ENCODE data around the gene OTOF. TPM values are rescaled to one million over a fixed set of nuclear protein-coding genes. Genes with fewer than 3 reads are reported as not detected.

Gene OTOF
- total and polyA plus RNA-seq, 2 experiments from 2014 or later: 0.10 to 0.33 TPM

- WGBS (ENCODE audit: low lambda C conversion rate, missing lambda C conversion rate): 93% methylated on average over 30 of the region's 30 CpGs
- Histone ChIP-seq H3K27me3 (no peaks in the 10 kb centered on the region), H2AFZ (no peak overlapping the region)
These were observed 4.5 kb upstream of the OTOF start for GRCh38 chr2:26482211-26483026.

DNA sequence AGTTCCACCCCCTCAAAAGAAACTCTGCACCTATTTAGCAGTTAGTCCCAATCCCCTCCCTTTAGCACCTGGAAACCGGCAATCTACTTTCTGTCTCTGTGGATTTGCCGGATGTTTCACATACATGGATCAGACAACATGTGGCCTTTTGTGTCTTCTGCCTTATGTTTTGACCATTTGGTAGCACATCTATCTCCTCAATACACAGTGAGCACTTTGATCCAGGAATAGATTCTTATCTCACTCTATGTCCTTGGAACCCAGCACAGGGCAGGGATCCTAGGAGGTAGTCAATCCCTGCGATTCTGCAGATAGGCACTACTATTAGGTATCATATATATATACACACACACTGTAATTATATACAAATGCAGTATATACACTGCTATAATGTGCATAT, 3.8 kb upstream of the OTOF start:
- no peak for DNase-seq (ENCODE audit: low spot score)
- Histone ChIP-seq H3K4me3 (no peak overlapping the region), H4K20me1 (ENCODE audit: insufficient read depth, poor library complexity, severe bottlenecking) (no peaks in the 10 kb centered on the region), H3K4me2 (no peak overlapping the region), H3K79me2 (no peaks in the 10 kb centered on the region), H3K9me2 (replicated peaks; ENCODE audit: insufficient read depth) (no peaks in the 10 kb centered on the region), H3K9me3 (ENCODE audit: low read depth) (no peaks in the 10 kb centered on the region), H3K27me3 (no peaks in the 10 kb centered on the region), H3K36me3 (replicated peaks; ENCODE audit: insufficient read depth, low read depth) (no peaks in the 10 kb centered on the region), H3K4me1 (ENCODE audit: insufficient read depth) (peaks cover 9% of the 10 kb centered on the region), H2AFZ (no peak overlapping the region), H3K27ac (no peak overlapping the region)
- no peak for TF ChIP-seq CTCF (IDR thresholded peaks at IDR 0.05; ENCODE audit: poor library complexity)
- no peak for TF ChIP-seq EZH2phosphoT487 (IDR thresholded peaks at IDR 0.05; ENCODE audit: low read depth, severe bottlenecking, unreplicated experiment)
- TF ChIP-seq EZH2 (IDR thresholded peaks at IDR 0.05; ENCODE audit: borderline replicate concordance): no peak
- 80% methylated on average over 3 of the region's 3 CpGs for WGBS (ENCODE audit: low lambda C conversion rate, missing lambda C conversion rate)

More at GRCh38 chr2:26482211-26483026, 4.5 kb upstream of the OTOF start:
- H3K9me2 ChIP-seq (replicated peaks; ENCODE audit: insufficient read depth): no peaks in the 10 kb centered on the region
- peaks cover 9% of the 10 kb centered on the region for H3K4me1 ChIP-seq (ENCODE audit: insufficient read depth)
- no peak overlapping the region for H3K4me2 ChIP-seq
- no peaks in the 10 kb centered on the region for H3K36me3 ChIP-seq (replicated peaks; ENCODE audit: insufficient read depth, low read depth)
- H3K4me3 ChIP-seq: no peak overlapping the region
- H3K9me3 ChIP-seq (ENCODE audit: low read depth): no peaks in the 10 kb centered on the region
- TF ChIP-seq CTCF (IDR thresholded peaks at IDR 0.05; ENCODE audit: poor library complexity) (no peak), EZH2phosphoT487 (IDR thresholded peaks at IDR 0.05; ENCODE audit: low read depth, severe bottlenecking, unreplicated experiment) (no peak), EZH2 (IDR thresholded peaks at IDR 0.05; ENCODE audit: borderline replicate concordance) (no peak)
- no peaks in the 10 kb centered on the region for H4K20me1 ChIP-seq (ENCODE audit: insufficient read depth, poor library complexity, severe bottlenecking)
- no peak overlapping the region for H3K27ac ChIP-seq
- no peak for DNase-seq (ENCODE audit: low spot score)
- H3K79me2 ChIP-seq: no peaks in the 10 kb centered on the region

GRCh38 chr2:26480566-26481423, 2.9 kb upstream of the OTOF start:
- Histone ChIP-seq H3K79me2 (no peaks in the 10 kb centered on the region), H3K36me3 (replicated peaks; ENCODE audit: insufficient read depth, low read depth) (no peaks in the 10 kb centered on the region), H4K20me1 (ENCODE audit: insufficient read depth, poor library complexity, severe bottlenecking) (no peaks in the 10 kb centered on the region), H3K9me3 (ENCODE audit: low read depth) (no peaks in the 10 kb centered on the region), H3K4me3 (no peak overlapping the region), H3K27me3 (no peaks in the 10 kb centered on the region), H3K27ac (peak overlapping the region; percentile 27), H2AFZ (no peak overlapping the region), H3K4me1 (ENCODE audit: insufficient read depth) (peaks cover 9% of the 10 kb centered on the region), H3K9me2 (replicated peaks; ENCODE audit: insufficient read depth) (no peaks in the 10 kb centered on the region), H3K4me2 (no peak overlapping the region)
- 83% methylated on average over 18 of the region's 18 CpGs for WGBS (ENCODE audit: low lambda C conversion rate, missing lambda C conversion rate)
- no peak for DNase-seq (ENCODE audit: low spot score)
- TF ChIP-seq EZH2phosphoT487 (IDR thresholded peaks at IDR 0.05; ENCODE audit: low read depth, severe bottlenecking, unreplicated experiment) (no peak), EZH2 (IDR thresholded peaks at IDR 0.05; ENCODE audit: borderline replicate concordance) (no peak), CTCF (IDR thresholded peaks at IDR 0.05; ENCODE audit: poor library complexity) (no peak)
